Effector memory CD4-positive, alpha-beta T cell (primary cell): ENCODE measurements around the gene SESN1.

ENCODE experiments used
- DNase-seq, 3 donors: peaks; one replicate each; pipeline ENCODE4 v3.0.0-alpha.2; 2020
- H3K27ac ChIP-seq: 2 replicates; pipeline ENCODE4 v1.7.0; 2013; ENCODE audit warnings: mild to moderate bottlenecking, low read length, moderate library complexity; ENCODE audit not compliant: insufficient read depth, poor library complexity, severe bottlenecking
- H3K27me3 ChIP-seq: replicated peaks from 2 replicates; pipeline ENCODE4 v1.7.0; 2013; ENCODE audit warnings: mild to moderate bottlenecking, low read length; ENCODE audit not compliant: insufficient read depth, control insufficient read depth, poor library complexity, severe bottlenecking
- H3K36me3 ChIP-seq: 2 replicates; pipeline ENCODE4 v1.7.0; 2013; ENCODE audit warnings: mild to moderate bottlenecking, low read length, moderate library complexity; ENCODE audit not compliant: control insufficient read depth, insufficient read depth
- H3K4me1 ChIP-seq: 2 replicates; pipeline ENCODE4 v1.7.0; 2013; ENCODE audit warnings: low read length, mild to moderate bottlenecking; ENCODE audit not compliant: control insufficient read depth, insufficient read depth, poor library complexity, severe bottlenecking
- H3K4me3 ChIP-seq: 2 replicates; pipeline ENCODE4 v1.7.0; 2013; ENCODE audit warnings: low read length, low read depth, mild to moderate bottlenecking; ENCODE audit not compliant: insufficient read depth, poor library complexity, severe bottlenecking
- H3K9me3 ChIP-seq: 2 replicates; pipeline ENCODE4 v1.7.0; 2013; ENCODE audit warnings: mild to moderate bottlenecking, low read length, moderate library complexity; ENCODE audit not compliant: control insufficient read depth

Gene SESN1

GRCh38 chr6:109053336-109053735, 41.3 kb downstream of the SESN1 start:
- no peak for DNase-seq
- Histone ChIP-seq H3K9me3 (no peaks in the 10 kb centered on the region), H3K27me3 (no peaks in the 10 kb centered on the region), H3K4me1 (peaks cover under 1% of the 10 kb centered on the region), H3K27ac (no peak overlapping the region), H3K36me3 (no peaks in the 10 kb centered on the region), H3K4me3 (no peak overlapping the region)

- Histone ChIP-seq H3K9me3 (no peaks in the 10 kb centered on the region), H3K36me3 (no peaks in the 10 kb centered on the region), H3K27me3 (no peaks in the 10 kb centered on the region), H3K27ac (no peak overlapping the region), H3K4me1 (peaks cover 4% of the 10 kb centered on the region), H3K4me3 (no peak overlapping the region)
- no peak for DNase-seq
These were observed 41.8 kb downstream of the SESN1 start for GRCh38 chr6:109052852-109053251.

- DNase-seq = no peak
- peaks cover 4% of the 10 kb centered on the region for H3K4me1 ChIP-seq
- no peak overlapping the region for H3K4me3 ChIP-seq
- H3K36me3 ChIP-seq = no peaks in the 10 kb centered on the region
- no peaks in the 10 kb centered on the region for H3K9me3 ChIP-seq
- H3K27me3 ChIP-seq = no peaks in the 10 kb centered on the region
- H3K27ac ChIP-seq = no peak overlapping the region
These were observed 42.5 kb downstream of the SESN1 start for GRCh38 chr6:109052018-109052651.

GRCh38 chr6:109051301-109052017, 43.2 kb downstream of the SESN1 start:
- Histone ChIP-seq H3K4me3 (no peak overlapping the region), H3K9me3 (no peaks in the 10 kb centered on the region), H3K4me1 (peaks cover 4% of the 10 kb centered on the region), H3K27ac (no peak overlapping the region), H3K36me3 (no peaks in the 10 kb centered on the region), H3K27me3 (no peaks in the 10 kb centered on the region)
- no peak for DNase-seq

- no peaks in the 10 kb centered on the region for H3K9me3 ChIP-seq
- H3K4me1 ChIP-seq = peaks cover 4% of the 10 kb centered on the region
- no peak overlapping the region for H3K27ac ChIP-seq
- H3K36me3 ChIP-seq = no peaks in the 10 kb centered on the region
- no peaks in the 10 kb centered on the region for H3K27me3 ChIP-seq
- H3K4me3 ChIP-seq = no peak overlapping the region
- DNase-seq = no peak
These were observed 44.1 kb downstream of the SESN1 start for GRCh38 chr6:109050447-109051102.

GRCh38 chr6:109050012-109050411, 44.6 kb downstream of the SESN1 start:
- peaks cover 4% of the 10 kb centered on the region for H3K4me1 ChIP-seq
- no peaks in the 10 kb centered on the region for H3K27me3 ChIP-seq
- no peak for DNase-seq
- H3K27ac ChIP-seq = no peak overlapping the region
- no peaks in the 10 kb centered on the region for H3K9me3 ChIP-seq
- no peak overlapping the region for H3K4me3 ChIP-seq
- no peaks in the 10 kb centered on the region for H3K36me3 ChIP-seq

GRCh38 chr6:109048670-109049415, 45.8 kb downstream of the SESN1 start:
- H3K9me3 ChIP-seq = no peaks in the 10 kb centered on the region
- peaks cover 4% of the 10 kb centered on the region for H3K4me1 ChIP-seq
- H3K27ac ChIP-seq = no peak overlapping the region
- DNase-seq = no peak
- no peaks in the 10 kb centered on the region for H3K27me3 ChIP-seq
- H3K36me3 ChIP-seq = no peaks in the 10 kb centered on the region
- H3K4me3 ChIP-seq = no peak overlapping the region

GRCh38 chr6:109048176-109048575, 46.5 kb downstream of the SESN1 start:
- peaks cover 4% of the 10 kb centered on the region for H3K4me1 ChIP-seq
- no peaks in the 10 kb centered on the region for H3K36me3 ChIP-seq
- no peaks in the 10 kb centered on the region for H3K9me3 ChIP-seq
- no peaks in the 10 kb centered on the region for H3K27me3 ChIP-seq
- DNase-seq = no peak
- no peak overlapping the region for H3K4me3 ChIP-seq
- no peak overlapping the region for H3K27ac ChIP-seq

GRCh38 chr6:109045493-109045892, 49.2 kb downstream of the SESN1 start:
- Histone ChIP-seq H3K27me3 (no peaks in the 10 kb centered on the region), H3K4me3 (no peak overlapping the region), H3K27ac (no peak overlapping the region), H3K4me1 (peaks cover 4% of the 10 kb centered on the region), H3K36me3 (no peaks in the 10 kb centered on the region), H3K9me3 (no peaks in the 10 kb centered on the region)
- no peak for DNase-seq
